Fibroblast of the aortic adventitia (primary cell): ENCODE results near the gene FAT1. TPM values are rescaled to one million over a fixed set of nuclear protein-coding genes. Genes with fewer than 3 reads are reported as not detected.
A peak's percentile ranks its signal among the peaks of the same experiment; 100 is the strongest.

Source experiments
- DNase-seq: peaks from one replicate; pipeline ENCODE4 v3.0.0-alpha.2; 2010; ENCODE audit warnings: low read depth
- H3K4me3 ChIP-seq: 2 replicates; pipeline ENCODE4 v1.5.1; 2011; ENCODE audit warnings: low read depth, mild to moderate bottlenecking, control low read depth, low read length, moderate library complexity
- total RNA-seq: library from RNA; depleted of rRNA; stranded (reverse); fragments of >200 nt; gene quantifications from 2 replicates; pipeline ENCODE4 v1.2.3, GENCODE V29; 2012; ENCODE audit warnings: low replicate concordance
- TF ChIP-seq, protein P1 (sequence below): IDR thresholded peaks from 2 replicates; pipeline ENCODE4 v1.5.1; 2011; ENCODE audit warnings: mild to moderate bottlenecking, low read length, control low read depth, inconsistent platforms; ENCODE audit not compliant: insufficient read depth

The FAT1 gene, protein sequence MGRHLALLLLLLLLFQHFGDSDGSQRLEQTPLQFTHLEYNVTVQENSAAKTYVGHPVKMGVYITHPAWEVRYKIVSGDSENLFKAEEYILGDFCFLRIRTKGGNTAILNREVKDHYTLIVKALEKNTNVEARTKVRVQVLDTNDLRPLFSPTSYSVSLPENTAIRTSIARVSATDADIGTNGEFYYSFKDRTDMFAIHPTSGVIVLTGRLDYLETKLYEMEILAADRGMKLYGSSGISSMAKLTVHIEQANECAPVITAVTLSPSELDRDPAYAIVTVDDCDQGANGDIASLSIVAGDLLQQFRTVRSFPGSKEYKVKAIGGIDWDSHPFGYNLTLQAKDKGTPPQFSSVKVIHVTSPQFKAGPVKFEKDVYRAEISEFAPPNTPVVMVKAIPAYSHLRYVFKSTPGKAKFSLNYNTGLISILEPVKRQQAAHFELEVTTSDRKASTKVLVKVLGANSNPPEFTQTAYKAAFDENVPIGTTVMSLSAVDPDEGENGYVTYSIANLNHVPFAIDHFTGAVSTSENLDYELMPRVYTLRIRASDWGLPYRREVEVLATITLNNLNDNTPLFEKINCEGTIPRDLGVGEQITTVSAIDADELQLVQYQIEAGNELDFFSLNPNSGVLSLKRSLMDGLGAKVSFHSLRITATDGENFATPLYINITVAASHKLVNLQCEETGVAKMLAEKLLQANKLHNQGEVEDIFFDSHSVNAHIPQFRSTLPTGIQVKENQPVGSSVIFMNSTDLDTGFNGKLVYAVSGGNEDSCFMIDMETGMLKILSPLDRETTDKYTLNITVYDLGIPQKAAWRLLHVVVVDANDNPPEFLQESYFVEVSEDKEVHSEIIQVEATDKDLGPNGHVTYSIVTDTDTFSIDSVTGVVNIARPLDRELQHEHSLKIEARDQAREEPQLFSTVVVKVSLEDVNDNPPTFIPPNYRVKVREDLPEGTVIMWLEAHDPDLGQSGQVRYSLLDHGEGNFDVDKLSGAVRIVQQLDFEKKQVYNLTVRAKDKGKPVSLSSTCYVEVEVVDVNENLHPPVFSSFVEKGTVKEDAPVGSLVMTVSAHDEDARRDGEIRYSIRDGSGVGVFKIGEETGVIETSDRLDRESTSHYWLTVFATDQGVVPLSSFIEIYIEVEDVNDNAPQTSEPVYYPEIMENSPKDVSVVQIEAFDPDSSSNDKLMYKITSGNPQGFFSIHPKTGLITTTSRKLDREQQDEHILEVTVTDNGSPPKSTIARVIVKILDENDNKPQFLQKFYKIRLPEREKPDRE (N-terminal part only)
- total RNA-seq: 114 and 189 TPM in 2 replicates

DNA sequence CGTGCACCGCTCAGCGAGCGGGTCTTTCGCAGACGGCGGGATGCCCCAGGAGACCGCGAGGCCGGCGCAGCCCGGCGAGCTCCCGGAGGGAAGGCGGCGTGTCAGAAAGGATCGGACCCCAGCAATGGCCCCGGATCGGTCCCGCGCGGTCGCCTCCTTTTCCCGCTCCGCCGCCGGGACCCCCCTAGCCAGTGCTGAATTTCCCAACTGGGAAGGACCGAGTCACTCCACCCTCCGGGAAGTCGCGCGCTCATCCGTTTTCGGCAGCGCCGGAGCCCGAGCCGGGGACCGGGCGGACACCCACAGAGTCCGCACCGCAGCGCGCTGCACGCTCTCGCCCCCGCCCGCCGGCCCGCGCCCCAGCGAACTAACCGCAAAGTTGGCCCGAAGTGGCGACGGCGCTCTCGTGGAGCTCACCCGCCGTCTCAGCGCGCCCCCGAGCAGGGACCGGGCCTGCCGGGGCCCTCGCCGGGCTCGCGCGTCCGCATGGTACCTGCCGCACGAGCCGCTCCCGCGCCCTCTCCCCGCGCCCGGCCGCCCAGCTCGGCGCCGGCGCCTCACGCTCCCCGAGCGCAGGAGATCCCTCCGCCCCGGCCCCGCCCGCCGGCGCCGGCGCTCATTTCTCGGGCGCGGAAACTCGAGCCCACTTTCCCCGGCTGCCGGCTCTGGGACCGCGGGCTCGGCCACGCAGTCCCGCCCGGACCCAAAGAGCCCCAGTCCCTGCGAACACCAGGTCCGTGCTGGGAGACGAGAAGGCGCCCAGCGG, at the start of gene FAT1:
Gene FAT1, minus strand, starts transcription at position 565 of the 766 bp plus-strand sequence. CDS start 14,029 bp downstream, outside the sequence.
- TF ChIP-seq, protein P1, sequence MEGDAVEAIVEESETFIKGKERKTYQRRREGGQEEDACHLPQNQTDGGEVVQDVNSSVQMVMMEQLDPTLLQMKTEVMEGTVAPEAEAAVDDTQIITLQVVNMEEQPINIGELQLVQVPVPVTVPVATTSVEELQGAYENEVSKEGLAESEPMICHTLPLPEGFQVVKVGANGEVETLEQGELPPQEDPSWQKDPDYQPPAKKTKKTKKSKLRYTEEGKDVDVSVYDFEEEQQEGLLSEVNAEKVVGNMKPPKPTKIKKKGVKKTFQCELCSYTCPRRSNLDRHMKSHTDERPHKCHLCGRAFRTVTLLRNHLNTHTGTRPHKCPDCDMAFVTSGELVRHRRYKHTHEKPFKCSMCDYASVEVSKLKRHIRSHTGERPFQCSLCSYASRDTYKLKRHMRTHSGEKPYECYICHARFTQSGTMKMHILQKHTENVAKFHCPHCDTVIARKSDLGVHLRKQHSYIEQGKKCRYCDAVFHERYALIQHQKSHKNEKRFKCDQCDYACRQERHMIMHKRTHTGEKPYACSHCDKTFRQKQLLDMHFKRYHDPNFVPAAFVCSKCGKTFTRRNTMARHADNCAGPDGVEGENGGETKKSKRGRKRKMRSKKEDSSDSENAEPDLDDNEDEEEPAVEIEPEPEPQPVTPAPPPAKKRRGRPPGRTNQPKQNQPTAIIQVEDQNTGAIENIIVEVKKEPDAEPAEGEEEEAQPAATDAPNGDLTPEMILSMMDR: no peak
- DNase-seq: peak; percentile 80
- peak within 1 kb of the TSS; percentile 83 for H3K4me3 ChIP-seq

DNA sequence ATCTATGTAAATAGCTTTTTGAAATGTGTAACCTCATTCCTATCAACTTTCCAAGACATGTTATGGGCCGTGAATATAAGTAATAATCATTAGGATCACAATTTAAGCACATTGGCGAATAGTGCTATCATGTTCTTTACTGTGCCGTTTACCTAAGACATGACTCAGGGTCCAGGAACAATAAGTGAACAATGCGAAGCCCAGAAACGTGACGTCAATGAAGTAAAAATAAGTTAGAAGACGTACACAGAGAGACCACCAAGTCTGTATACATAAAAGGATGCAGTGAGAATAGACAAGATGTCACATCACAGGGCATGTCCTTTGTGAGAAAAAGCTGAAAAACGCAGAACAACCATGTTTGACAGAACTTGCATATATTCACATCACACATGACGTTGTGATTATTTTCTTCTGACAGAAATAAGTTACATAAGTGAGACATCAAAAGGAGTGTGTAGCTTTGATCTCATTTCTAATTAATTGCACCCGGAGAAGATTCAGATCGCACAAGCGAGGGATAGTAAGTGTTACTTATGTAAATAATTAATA, 49.4 kb upstream of the FAT1 start:
- TF ChIP-seq, protein P1: no peak
- DNase-seq: no peak

DNA sequence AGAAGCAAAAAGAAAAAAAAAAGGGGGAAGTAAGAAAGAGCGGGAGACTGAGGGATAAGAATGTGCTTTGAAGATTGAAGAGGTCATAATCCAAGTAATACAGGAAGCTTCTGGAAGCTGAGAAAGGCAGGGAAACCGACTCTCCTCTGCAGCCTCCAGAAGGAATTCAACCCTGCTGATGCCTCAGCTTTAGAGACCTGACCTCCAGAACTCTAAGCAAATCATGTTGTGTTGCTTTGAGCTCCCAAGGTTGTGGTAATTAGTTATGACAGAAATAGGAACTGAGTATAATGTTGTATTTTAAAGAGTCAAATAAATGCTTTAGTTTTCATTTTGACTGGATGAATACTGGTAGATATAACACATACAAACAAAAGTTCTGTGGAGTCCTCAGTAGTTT, 48.0 kb upstream of the FAT1 start:
- DNase-seq: no peak
- TF ChIP-seq, protein P1: no peak
- no peak overlapping the region for H3K4me3 ChIP-seq

More for the DNA sequence above, 49.4 kb upstream of the FAT1 start:
- H3K4me3 ChIP-seq: no peak overlapping the region

DNA sequence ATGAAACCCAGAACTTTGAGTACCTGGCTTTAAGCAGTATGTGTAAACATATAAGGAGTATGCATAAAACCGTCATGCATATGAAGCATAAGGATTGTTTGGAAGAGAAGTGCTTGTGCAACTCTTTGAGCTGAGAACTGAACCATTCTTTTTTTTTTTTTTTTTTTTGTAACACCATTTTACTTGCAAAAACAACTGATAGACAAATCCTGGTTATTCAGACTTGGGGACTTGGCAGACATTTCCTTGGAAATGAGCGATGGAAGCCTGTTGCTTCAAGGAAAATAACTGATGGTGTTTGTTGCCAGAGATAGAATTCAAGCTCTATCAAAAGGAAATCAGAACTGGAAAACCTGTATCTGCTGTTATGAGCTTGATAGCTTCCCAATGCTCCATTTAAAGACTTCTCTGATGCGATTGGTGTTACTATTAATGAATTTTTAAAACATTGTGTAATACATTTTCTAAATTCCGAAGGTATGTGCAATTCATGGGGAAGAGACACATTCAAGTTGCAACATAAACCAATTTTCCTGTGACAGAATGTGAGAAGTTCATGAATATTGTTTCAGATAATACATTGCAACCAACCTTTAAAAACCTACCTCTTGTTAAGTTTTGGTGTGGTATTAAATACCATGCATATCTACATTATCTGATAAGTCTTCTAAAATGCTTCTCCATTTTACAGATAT, 47.0 kb upstream of the FAT1 start:
- TF ChIP-seq, protein P1: no peak
- peak; percentile 26 for DNase-seq
- no peak overlapping the region for H3K4me3 ChIP-seq

DNA sequence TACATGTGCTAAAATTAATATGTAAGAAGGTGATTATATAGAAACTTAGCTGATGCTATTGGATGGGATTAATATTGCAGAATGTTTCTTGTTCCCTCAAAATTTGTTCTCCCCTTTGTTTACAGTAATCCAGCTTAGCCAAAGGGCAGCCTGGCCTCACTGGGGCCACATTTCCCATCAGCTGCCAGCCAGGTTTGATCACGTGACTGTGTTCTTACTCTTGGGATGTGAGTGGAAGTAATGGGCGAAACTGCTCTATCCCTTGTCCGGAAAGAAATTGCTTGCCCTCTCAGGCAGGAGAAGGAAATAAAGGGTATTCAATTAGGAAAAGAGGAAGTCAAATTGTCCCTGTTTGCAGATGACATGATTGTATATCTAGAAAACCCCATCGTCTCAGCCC, 44.1 kb upstream of the FAT1 start:
- H3K4me3 ChIP-seq: no peak overlapping the region
- TF ChIP-seq, protein P1: no peak
- DNase-seq: no peak
